ENCODE results near the gene SLC7A14.

The SLC7A14 gene

DNA sequence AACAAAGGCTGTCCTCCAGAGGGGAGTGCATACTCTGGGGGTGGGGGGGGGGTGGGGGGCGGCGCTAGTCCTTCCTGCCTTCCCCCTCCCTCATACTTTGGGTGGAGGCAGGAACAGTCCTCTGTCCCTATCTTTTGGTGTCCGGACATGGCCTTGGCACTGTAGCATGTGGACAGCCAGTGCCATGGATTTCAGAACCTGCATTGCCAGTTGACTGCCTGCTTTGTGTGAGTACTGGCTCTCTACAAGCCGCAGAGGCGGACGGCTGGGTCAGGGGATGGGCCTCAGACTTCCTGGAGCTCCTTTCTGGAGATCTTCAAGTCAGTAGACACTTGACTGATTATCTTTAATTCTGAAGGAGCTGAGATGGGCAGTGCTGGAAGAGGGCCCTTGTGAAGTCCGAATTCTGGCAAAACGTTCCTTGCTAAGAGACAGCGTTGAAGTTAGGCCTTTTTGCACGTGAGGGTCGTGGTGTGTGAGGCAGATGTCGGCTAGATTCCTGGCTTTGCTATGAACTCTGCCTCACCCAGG lies 164.7 kb downstream of the SLC7A14 start:
- no peak for DNase-seq

DNA sequence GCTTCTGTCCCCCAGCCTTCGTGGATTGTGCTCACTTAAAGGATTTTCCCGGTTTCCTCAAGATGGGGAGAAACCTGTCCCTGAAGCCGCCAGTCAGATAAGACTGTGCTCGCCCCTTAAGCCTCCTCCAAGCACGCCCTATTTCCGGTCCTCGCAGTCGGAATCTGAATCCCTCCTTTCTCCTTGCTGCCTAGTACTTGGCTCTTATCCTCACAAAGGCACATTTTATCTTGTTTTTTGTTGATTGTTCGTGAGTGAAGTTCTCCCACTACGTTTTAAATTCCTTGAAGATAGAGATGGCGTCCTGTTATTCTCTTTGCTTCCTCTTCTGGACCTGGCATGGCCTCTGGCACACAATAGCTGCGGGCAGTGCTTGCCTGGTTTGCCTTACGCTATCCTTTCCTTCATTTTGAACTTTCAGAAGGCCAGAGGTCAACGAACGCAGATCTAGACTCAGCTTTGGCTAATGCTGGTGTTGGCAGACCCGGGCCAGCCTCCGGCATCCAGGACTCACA lies 165.5 kb downstream of the SLC7A14 start:
- DNase-seq: no peak

DNA sequence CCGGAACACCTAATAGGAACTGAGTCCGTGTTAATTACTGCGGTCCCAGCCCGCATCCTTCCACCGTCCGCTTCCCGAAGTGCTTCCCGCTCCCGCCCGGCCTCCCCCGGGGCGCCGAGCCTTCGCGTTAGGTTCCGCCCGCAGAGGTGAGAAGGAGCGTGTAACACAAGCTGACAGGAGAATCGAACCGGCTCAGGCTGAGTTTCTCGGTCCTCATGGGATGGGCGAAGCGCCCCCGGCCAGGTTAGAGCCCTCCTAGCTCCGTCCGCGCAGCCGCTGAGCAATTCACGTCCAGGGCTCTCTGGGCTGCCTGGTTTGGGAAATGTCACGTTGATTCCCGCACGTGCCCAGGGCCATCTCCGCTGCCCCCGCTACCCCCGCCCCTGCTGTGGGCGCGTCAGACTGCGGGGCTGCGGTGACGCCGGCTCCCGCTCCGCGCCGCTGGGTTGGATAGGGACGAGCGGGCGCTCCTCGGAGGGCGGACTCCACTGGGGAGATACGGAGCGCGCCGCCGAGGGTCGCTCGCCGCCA lies 166.3 kb downstream of the SLC7A14 start:
- DNase-seq: no peak

DNA sequence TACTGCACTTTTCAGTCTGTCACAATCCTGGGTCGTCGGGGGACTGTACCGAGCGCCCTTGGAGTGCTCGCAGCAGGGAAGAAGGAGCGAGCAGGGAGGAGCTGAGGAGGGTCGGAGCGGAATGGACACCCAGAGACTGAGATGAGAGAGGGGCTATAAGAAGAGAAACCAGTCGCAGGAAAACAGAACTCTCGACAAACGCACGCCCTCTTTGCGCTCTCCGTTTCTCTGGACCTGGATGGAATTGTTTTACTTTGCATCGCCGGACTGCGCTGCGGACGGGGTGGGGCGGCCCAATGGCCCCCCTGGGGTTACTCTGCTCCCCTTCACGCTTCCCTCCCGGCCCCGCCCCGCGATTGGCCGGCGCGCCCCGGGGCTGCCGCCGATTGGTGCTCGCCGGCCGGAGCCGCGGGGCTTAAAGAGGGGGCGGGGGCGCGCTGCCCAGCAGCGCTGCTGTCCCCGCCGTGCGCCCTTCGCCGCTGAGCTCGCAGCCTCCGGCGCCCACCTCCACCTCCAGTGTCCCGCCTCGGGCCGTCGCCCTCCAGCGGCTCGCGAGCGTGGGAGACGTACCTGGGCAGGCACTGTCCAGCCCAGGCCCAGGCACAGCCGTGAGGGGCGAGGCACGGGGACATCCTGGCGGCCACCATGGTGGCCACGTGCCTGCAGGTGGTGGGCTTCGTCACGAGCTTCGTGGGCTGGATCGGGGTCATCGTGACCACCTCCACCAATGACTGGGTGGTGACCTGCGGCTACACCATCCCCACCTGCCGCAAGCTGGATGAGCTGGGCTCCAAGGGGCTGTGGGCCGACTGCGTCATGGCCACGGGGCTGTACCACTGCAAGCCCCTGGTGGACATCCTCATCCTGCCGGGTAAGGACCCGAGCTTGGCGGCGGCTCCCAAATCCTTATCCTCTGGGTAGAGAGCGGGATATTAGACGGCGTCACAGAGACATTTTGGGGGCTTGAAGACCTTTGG lies 167.2 kb downstream of the SLC7A14 start, which contains the start of gene CLDN11:
CLDN11 (plus strand) TSS at position 447 of the 977 bp plus-strand sequence; CDS start at position 646, 199 bp downstream.
- no peak for DNase-seq

DNA sequence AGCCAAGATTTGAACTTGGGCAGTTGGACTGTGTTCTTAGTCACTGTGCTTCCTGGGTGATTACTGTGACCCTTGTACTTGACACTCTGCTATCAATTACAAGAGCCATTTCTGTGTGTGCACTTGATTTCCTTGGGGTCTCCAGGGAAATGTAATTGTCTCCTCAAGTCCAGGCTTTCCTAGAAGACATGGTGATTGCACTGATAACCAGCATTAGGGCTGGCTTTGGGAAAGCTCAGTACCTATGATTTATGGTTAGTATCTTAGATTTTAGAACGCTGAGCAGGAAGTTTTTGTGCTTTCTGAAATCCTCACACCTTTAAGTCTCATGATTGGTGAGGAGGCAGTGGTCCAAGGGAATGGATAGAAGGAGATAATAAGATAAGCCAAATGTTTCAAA lies 168.8 kb downstream of the SLC7A14 start:
- no peak for DNase-seq

DNA sequence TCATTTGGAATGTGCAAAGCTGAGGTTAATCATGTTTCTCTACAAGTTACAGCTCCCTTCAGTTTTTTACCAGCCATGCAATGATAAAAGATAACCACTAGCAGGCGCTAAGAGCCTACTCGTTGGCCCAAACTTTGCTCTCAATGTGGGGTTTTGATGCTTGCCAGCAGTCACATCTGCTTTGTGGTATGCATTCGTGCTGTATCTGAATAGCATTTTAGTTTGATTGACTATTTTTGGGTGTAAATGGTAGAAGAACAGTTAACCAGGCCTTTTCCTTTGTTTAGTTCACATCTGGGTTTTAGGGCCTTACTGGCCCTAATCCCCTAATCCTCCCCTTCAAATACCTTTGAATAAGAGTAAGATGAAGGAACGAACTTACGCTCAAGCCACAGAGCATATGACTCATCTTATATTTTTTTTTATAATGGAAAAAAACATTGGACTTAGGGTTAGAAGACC lies 171.6 kb downstream of the SLC7A14 start:
- DNase-seq: no peak

DNA sequence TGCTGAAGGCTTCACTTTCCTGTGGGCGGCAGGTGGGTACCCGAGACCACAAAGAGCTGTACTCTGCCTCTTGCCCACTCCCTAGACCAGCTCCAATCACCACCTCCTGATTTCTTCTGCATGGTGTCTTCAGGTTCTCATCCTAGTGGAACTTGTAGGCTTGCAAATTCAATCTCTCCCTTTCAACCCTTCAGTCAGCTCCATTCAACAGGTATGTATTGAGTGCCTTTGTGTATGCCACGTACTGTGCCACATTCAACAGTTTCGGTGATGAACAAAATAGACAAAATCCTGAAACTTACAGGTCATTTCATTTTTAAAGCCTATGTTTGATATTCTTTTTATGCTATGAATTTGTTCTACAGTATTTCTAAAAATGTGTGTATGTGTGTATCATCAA lies 172.6 kb downstream of the SLC7A14 start:
- DNase-seq: no peak

DNA sequence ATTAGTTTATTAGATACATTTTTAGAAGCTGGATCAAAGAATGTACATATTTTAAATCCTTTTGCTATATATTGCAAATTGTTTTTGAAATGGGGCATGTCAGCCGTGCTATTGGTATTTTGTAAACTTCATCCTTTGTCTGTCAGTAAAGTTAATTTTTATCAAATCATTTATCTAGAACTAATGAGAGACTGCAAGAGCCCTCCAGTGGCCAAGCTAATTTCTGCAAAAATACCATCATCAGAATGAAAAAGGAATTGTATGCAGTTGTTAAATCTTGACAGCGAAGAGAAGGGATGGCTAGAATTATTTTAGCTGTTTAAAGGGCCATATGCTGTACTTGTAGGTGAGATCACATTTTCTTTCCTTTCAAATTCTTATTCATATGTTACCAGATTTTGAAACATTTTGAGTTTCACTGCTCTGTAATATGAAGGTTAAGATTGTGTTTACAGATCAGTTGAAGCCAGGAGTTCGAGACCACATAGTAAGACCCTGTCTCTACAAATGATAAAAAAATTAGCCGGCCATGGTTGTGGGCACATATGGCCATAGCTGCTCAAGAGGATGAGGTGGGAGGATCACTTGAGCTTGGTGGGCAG lies 175.3 kb downstream of the SLC7A14 start:
- no peak for DNase-seq

Measured in activated naive CD4-positive, alpha-beta T cell (primary cell).